Measurements from ENCODE around the gene IFIT2.

DNA sequence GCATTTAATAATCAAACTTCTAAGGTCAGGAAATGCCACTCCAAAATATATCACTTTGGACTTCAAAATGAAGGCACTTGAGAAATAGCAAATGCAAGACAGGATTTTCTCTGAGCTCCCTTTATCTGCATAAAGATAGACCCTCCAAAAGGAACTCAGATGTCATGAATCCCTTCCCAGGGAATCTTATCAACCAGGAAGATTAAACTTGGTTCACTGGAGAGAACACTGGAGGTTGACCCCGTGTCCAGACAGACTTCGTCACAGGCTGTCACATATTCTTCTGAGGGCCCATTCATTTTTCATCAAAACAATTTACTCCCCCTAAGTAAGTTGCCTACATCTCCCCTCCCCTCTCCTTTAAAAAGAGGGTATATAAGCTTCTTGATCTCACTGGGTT lies 47.1 kb downstream of the IFIT2 start:
- TF ChIP-seq POLR2A (IDR thresholded peaks at IDR 0.05) (no peak), POLR2AphosphoS5 (IDR thresholded peaks at IDR 0.05) (no peak)
